GM21723 (cell line): ENCODE results near the gene CCDC30.

Experiments
- ATAC-seq: cut with Tn5 transposase; IDR thresholded peaks from one replicate; pipeline ENCODE4 v1.9.1; 2021; ENCODE audit warnings: mild to moderate bottlenecking, moderate library complexity; ENCODE audit not compliant: unreplicated experiment

Gene CCDC30

DNA sequence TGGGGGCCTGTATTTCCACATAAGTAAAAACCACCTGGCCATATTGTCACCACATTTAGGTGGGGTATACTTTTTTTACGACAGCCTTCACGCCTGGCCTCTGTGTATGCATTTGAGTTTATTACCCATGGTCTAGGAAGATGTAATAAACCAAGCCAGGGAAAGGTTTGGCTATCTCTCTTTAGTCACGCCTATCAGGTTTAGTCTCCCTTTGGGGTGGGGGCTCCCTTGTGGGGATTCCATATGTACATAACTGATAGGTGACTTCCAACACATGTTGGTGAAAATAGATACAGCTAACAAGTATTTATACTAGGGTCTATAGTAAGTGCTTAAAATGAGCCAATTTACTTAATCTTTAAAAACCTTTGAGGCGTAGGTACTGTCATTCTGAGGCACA lies 223.3 kb downstream of the CCDC30 start:
- ATAC-seq = no peak

DNA sequence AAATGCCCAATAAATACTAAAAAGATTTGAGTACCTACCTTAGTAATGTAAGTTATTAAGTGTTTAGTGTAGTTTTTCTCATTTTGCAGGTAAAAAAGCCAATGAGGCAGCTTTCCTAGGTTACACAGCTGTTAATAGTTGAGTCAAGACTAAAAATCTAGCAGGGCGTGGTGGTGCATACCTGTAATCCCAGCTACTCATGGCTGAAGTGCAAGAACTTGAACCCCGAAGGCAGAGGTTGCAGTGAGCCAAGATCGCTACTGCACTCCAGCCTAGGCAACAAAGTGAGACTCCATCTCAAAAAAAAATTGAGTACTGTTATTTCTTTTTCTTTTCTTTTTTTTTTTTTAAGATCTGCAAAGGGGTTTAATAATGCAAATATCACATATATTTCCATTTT lies 226.8 kb downstream of the CCDC30 start:
- ATAC-seq = no peak

DNA sequence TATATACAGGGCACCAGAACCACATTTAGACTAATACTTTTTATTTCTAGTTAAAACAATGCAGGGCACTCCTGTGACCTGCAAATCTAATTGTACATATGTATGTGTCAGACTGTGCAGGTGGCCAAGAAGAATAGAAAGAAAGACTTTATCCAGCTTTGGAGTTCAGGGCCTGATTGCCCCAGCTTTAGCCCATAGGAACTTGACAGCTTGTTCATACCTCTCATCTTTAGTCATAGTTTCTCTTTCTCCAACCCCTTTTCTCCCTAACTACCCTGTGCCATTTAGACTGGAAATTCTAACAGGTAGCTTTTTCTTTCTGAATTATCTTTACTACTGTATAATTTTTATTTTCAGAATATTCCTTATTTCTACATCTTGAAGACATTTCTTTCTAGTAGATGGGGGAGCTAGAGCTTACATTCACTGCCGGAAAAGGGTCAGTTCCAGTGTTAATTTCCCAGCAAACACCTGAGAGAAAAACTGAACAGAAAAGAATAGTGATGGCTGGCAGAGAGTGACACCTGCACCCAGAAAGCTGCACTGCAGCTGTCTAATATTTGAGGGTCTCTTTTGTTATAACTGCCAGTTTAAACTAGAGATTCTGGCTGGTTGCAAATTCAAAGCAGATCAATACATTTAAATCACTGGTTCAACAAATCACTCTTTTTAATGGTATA lies 227.5 kb downstream of the CCDC30 start:
- ATAC-seq = no peak

DNA sequence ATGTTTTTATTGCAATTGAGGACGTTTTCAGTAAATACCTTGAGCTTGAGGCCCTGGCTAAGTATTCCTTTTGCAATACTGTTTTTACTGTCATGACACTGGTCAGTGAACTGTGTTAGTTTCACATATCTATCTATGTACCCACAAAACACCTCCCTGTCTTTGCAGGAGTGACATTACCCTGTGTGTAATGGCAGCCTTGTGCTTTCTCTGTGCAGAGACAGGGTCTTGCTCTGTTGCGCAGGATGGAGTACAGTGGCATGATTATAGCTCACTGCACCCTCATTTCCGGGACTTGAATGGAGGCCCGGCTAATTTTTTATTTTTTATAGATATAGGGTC lies 228.0 kb downstream of the CCDC30 start:
- no peak for ATAC-seq

DNA sequence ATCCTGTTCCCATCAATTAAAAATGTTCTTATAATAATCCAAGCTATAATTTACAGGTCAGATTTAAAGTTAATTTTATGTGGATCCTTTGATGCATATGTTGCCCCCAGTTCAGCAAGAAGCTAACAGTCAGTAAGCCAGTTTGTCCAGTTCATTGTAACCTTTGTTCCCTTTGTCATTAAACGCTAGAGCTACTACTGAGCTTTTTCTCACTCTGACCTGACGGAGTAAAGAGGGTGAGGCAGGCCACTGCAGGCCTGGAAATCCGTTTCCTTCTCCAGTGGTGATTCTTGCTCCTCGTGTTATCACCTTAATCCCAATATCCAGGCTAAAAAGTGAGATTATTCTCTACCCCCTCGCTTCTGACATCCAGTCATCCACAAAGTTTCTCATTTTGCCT lies 229.4 kb downstream of the CCDC30 start:
- no peak for ATAC-seq

GRCh38 chr1:42692911-42693310 lies 229.8 kb downstream of the CCDC30 start:
- ATAC-seq = no peak

- ATAC-seq = no peak
These were observed 235.2 kb downstream of the CCDC30 start for GRCh38 chr1:42698081-42698813.

DNA sequence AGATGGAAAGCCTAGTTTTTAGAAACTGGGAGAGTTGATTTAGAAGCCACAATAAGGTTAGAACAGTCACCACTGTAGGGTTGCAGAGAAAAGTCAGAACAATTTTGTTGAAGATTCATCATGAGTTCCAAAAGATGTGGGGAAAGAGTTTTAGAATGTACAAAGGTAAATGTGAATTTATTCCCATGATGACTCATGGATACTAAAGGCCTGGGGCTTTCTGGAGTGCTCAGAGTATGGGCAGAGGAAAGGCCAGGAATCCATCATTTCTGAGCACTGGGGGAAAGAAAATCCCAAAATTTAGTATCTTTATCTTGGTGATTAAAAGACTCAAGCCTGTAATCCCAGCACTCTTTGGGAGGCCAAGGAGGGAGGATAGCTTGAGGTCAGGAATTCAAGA lies 236.9 kb downstream of the CCDC30 start:
- no peak for ATAC-seq

- ATAC-seq = no peak
These were observed 240.9 kb downstream of the CCDC30 start for GRCh38 chr1:42703888-42704464.
